GM23338 (cell line): ENCODE measurements around the gene FAM234A. TPM values are rescaled to one million over a fixed set of nuclear protein-coding genes. Genes with fewer than 3 reads are reported as not detected.

Experiments used
- ATAC-seq: fragments of 200-7000 bp; cut with Tn5 transposase; 3 replicates; pipeline ENCODE4 v1.9.1; 2020
- DNase-seq: peaks from one replicate; pipeline ENCODE4 v3.0.0-alpha.2; 2015; ENCODE audit warnings: low spot score
- H2AFZ ChIP-seq: fragments of 200-600 bp; sonication (generic); 2 replicates; pipeline ENCODE4 v1.8.0; 2016; ENCODE audit warnings: antibody characterized with exemption, mild to moderate bottlenecking, moderate library complexity
- H3F3A ChIP-seq: fragments of 200-600 bp; sonication (generic); replicated peaks from 2 replicates; pipeline ENCODE4 v1.8.0; 2017; ENCODE audit warnings: antibody characterized with exemption, mixed run types, low read depth
- H3K27ac ChIP-seq: fragments of 200-600 bp; sonication (generic); 2 replicates; pipeline ENCODE4 v1.6.1; 2016; ENCODE audit warnings: low read depth
- H3K27me3 ChIP-seq: fragments of 200-600 bp; sonication (generic); 2 replicates; pipeline ENCODE4 v1.8.0; 2016; ENCODE audit warnings: mild to moderate bottlenecking, mixed run types, moderate library complexity; ENCODE audit not compliant: insufficient read depth
- H3K36me3 ChIP-seq: fragments of 200-600 bp; sonication (generic); 2 replicates; pipeline ENCODE4 v1.8.0; 2016; ENCODE audit warnings: mild to moderate bottlenecking; ENCODE audit not compliant: insufficient read depth
- H3K4me1 ChIP-seq: fragments of 200-600 bp; sonication (generic); 2 replicates; pipeline ENCODE4 v1.8.0; 2016; ENCODE audit warnings: mild to moderate bottlenecking, moderate library complexity; ENCODE audit not compliant: insufficient read depth
- H3K4me2 ChIP-seq: fragments of 200-600 bp; sonication (generic); 2 replicates; pipeline ENCODE4 v1.7.1; 2017; ENCODE audit warnings: mixed run types
- H3K4me3 ChIP-seq: fragments of 200-600 bp; sonication (generic); 2 replicates; pipeline ENCODE4 v1.6.1; 2016; ENCODE audit warnings: mixed run types
- H3K79me2 ChIP-seq: fragments of 200-600 bp; sonication (generic); replicated peaks from 2 replicates; pipeline ENCODE4 v1.8.0; 2017; ENCODE audit warnings: mild to moderate bottlenecking; ENCODE audit not compliant: insufficient read depth
- H3K9me2 ChIP-seq: fragments of 200-600 bp; sonication (generic); 2 replicates; pipeline ENCODE4 v1.8.0; 2017; ENCODE audit not compliant: insufficient read depth
- H4K20me1 ChIP-seq: fragments of 200-600 bp; sonication (generic); replicated peaks from 2 replicates; pipeline ENCODE4 v1.8.0; 2017; ENCODE audit warnings: mild to moderate bottlenecking; ENCODE audit not compliant: insufficient read depth
- H3K27ac Mint-ChIP-seq: 2 replicates; pipeline ENCODE4 v1.8.0; 2020; ENCODE audit warnings: inconsistent platforms, mild to moderate bottlenecking, moderate library complexity, mixed read lengths
- H3K27me3 Mint-ChIP-seq: 3 replicates; pipeline ENCODE4 v1.8.0; 2022; ENCODE audit warnings: low read depth, mild to moderate bottlenecking, moderate library complexity, mixed read lengths, inconsistent platforms; ENCODE audit not compliant: insufficient read depth, poor library complexity
- H3K36me3 Mint-ChIP-seq: 3 replicates; pipeline ENCODE4 v1.8.0; 2021; ENCODE audit warnings: low read depth, mild to moderate bottlenecking, inconsistent platforms, moderate library complexity, mixed read lengths
- H3K4me1 Mint-ChIP-seq: 3 replicates; pipeline ENCODE4 v1.8.0; 2020; ENCODE audit warnings: mild to moderate bottlenecking, inconsistent platforms, mixed read lengths
- H3K4me3 Mint-ChIP-seq: 3 replicates; pipeline ENCODE4 v1.8.0; 2021; ENCODE audit warnings: moderate library complexity, mild to moderate bottlenecking, inconsistent platforms, mixed read lengths
- H3K9me3 Mint-ChIP-seq: 3 replicates; pipeline ENCODE4 v1.8.0; 2020; ENCODE audit warnings: moderate library complexity, mild to moderate bottlenecking, inconsistent platforms, mixed read lengths
- CREB1 ChIP-seq: fragments of 250-450 bp; sonication (Bioruptor Pico); IDR thresholded peaks from 2 replicates; pipeline ENCODE4 v1.5.0; 2020; ENCODE audit warnings: low read depth, mild to moderate bottlenecking, moderate library complexity
- EZH2 ChIP-seq: fragments of 200-600 bp; sonication (generic); IDR thresholded peaks from one replicate; pipeline ENCODE4 v1.8.0; 2017; ENCODE audit warnings: antibody characterized with exemption, mild to moderate bottlenecking, low read depth; ENCODE audit not compliant: unreplicated experiment
- EZH2phosphoT487 ChIP-seq: fragments of 200-600 bp; sonication (generic); IDR thresholded peaks from one replicate; pipeline ENCODE4 v1.8.1; 2018; ENCODE audit warnings: antibody characterized with exemption; ENCODE audit not compliant: unreplicated experiment
- JUNB ChIP-seq: IDR thresholded peaks from one replicate; pipeline ENCODE4 v1.6.1; 2016; ENCODE audit warnings: antibody characterized with exemption; ENCODE audit not compliant: unreplicated experiment
- POLR2AphosphoS5 ChIP-seq: IDR thresholded peaks from 2 replicates; pipeline ENCODE4 v1.6.1; 2016; ENCODE audit warnings: antibody characterized with exemption, low read depth
- REST ChIP-seq: IDR thresholded peaks from one replicate; pipeline ENCODE4 v1.6.1; 2018; ENCODE audit warnings: antibody characterized with exemption; ENCODE audit not compliant: unreplicated experiment
- STAT1 ChIP-seq: IDR thresholded peaks from one replicate; pipeline ENCODE4 v1.6.1; 2016; ENCODE audit warnings: antibody characterized with exemption; ENCODE audit not compliant: unreplicated experiment
- ZNF114 ChIP-seq: fragments of 250-450 bp; sonication (Bioruptor Pico); IDR thresholded peaks from 2 replicates; pipeline ENCODE4 v1.5.0; 2020; ENCODE audit warnings: mild to moderate bottlenecking, moderate library complexity
- ZNF331 ChIP-seq: fragments of 250-450 bp; sonication (Bioruptor Pico); IDR thresholded peaks from 2 replicates; pipeline ENCODE4 v1.5.0; 2020; ENCODE audit warnings: low read depth, mild to moderate bottlenecking, moderate library complexity
- ZNF462 ChIP-seq: fragments of 250-450 bp; sonication (Bioruptor Pico); IDR thresholded peaks from 2 replicates; pipeline ENCODE4 v1.5.0; 2020; ENCODE audit warnings: mild to moderate bottlenecking, moderate library complexity
- polyA plus RNA-seq: library from polyadenylated mRNA; unstranded; fragments of >200 nt; fragmentation: Nextera tagmentation; extraction: Ambion mirVana; gene quantifications from 2 replicates; pipeline ENCODE4 v1.2.1, GENCODE V29; 2016
- total RNA-seq: library from RNA; depleted of rRNA; stranded (reverse); fragments of >200 nt; shearing (Covaris generic); gene quantifications from 2 replicates; pipeline ENCODE4 v1.2.3, GENCODE V29; 2014
- TF ChIP-seq, protein P1 (sequence below): IDR thresholded peaks from 2 replicates; pipeline ENCODE4 v1.6.1; 2016; ENCODE audit warnings: antibody characterized with exemption

Gene FAM234A
- total and polyA plus RNA-seq, 2 experiments from 2014 or later = 41.9 to 128 TPM

DNA sequence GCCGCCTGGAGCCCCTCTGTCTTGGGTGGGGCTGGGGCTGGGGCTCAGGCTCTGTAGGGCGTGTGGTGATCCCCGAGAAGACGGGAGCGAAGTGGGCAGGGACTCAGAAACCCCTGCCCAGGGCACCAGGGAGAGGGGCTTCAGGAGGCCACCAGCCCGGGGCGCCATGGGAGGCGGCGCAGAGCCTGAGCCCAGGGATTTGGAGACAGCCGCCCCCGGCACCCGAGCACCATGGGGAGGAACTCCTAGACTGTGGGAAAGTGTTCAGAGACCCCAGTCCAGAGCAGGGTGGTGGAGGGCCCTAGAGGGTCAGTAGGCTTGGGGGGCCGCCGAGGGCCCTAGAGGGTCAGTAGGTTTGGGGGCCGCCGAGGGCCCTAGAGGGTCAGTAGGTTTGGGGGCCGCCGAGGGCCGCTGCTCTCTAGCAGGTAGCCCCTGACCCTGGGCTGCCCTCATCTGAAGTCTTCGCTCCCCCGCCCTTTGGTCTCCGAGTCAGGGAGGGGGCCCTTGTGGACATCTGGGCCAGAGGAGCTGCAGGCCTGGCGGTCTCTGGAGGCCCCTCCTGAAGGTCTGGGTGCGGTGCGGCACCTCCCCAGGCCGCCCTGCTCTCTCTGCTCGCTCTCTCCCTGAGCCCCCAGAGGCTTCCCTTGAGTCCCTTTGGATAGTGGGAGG is 46.5 kb downstream of the FAM234A start:
- Mint-ChIP-seq H3K9me3 (no peaks in the 10 kb centered on the region), H3K36me3 (no peaks in the 10 kb centered on the region), H3K4me3 (peak overlapping the region; percentile 66), H3K27ac (no peak overlapping the region), H3K27me3 (peaks cover 31% of the 10 kb centered on the region), H3K4me1 (no peaks in the 10 kb centered on the region)
- H3K4me2 ChIP-seq = peak overlapping the region; percentile 82
- 0 out of 2 replicates have a peak overlapping the region, but pooled peaks have one; percentile 94 for H2AFZ ChIP-seq
- H3K4me3 ChIP-seq = peak overlapping the region; percentile 69
- H3K27ac ChIP-seq = no peak overlapping the region
- ATAC-seq (peak; percentile 21), DNase-seq (no peak)
- H3K36me3 ChIP-seq = no peaks in the 10 kb centered on the region
- peaks cover 44% of the 10 kb centered on the region for H3K27me3 ChIP-seq
- no peaks in the 10 kb centered on the region for H3K9me2 ChIP-seq
- no peaks in the 10 kb centered on the region for H3K79me2 ChIP-seq
- no peak for TF ChIP-seq EZH2phosphoT487
- no peak for TF ChIP-seq ZNF331 (CRISPR knock-in tag)
- TF ChIP-seq, protein P1, sequence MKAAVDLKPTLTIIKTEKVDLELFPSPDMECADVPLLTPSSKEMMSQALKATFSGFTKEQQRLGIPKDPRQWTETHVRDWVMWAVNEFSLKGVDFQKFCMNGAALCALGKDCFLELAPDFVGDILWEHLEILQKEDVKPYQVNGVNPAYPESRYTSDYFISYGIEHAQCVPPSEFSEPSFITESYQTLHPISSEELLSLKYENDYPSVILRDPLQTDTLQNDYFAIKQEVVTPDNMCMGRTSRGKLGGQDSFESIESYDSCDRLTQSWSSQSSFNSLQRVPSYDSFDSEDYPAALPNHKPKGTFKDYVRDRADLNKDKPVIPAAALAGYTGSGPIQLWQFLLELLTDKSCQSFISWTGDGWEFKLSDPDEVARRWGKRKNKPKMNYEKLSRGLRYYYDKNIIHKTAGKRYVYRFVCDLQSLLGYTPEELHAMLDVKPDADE = no peak
- TF ChIP-seq ZNF114 = no peak
- no peak for TF ChIP-seq ZNF462 (CRISPR knock-in tag)
- TF ChIP-seq REST = no peak
- TF ChIP-seq POLR2AphosphoS5 = no peak
- TF ChIP-seq JUNB = no peak
- TF ChIP-seq CREB1 (CRISPR knock-in tag) = no peak
- TF ChIP-seq EZH2 = no peak
- no peak for TF ChIP-seq STAT1
- H3F3A ChIP-seq = peaks cover 4% of the 10 kb centered on the region; the same call in 1 of the 2 replicates
- 0 out of 2 replicates have a peak, but pooled peaks cover 2% of the 10 kb centered on the region for H4K20me1 ChIP-seq
- no peaks in the 10 kb centered on the region for H3K4me1 ChIP-seq
